IMR-90 (cell line): Measurements from ENCODE around the gene SEPTIN3. TPM values are rescaled to one million over a fixed set of nuclear protein-coding genes. Genes with fewer than 3 reads are reported as not detected.
A peak's percentile ranks its signal among the peaks of the same experiment; 100 is the strongest.

Source experiments
- ATAC-seq: fragments of 200-7000 bp; cut with Tn5 transposase; 2 replicates; pipeline ENCODE4 v1.9.1; 2020; ENCODE audit warnings: low read depth, mild to moderate bottlenecking, moderate library complexity
- BruUV-seq: library from RNA; stranded (reverse); fragments of 400-500 nt; replicated peaks from 2 replicates; lab custom pipeline; 2021; lab: Mats Ljungman, UMichigan
- CTCF ChIA-PET: fragments of 300-600 bp; formaldehyde crosslinking; extraction: SDS; loops from one replicate; lab custom pipeline; 2021; ENCODE audit warnings: antibody characterized with exemption; lab: Yijun Ruan, JAX
- POLR2A ChIA-PET: fragments of 300-600 bp; sonication (Branson Sonifier 250); formaldehyde crosslinking; loops from one replicate; lab custom pipeline; 2022; ENCODE audit warnings: antibody characterized with exemption; ENCODE audit not compliant: unreplicated experiment; lab: Charles Lee
- DNase-seq: peaks from one replicate; pipeline ENCODE4 v3.0.0; 2013
- H2AFZ ChIP-seq: replicated peaks from 2 replicates; pipeline ENCODE3; 2013; ENCODE audit warnings: low read length, mild to moderate bottlenecking; ENCODE audit not compliant: poor library complexity
- H2AK5ac ChIP-seq: 2 replicates; pipeline ENCODE4 v1.6.1; 2013; ENCODE audit warnings: low read depth, low read length, inconsistent platforms
- H2AK9ac ChIP-seq: replicated peaks from 2 replicates; pipeline ENCODE3; 2013; ENCODE audit warnings: mild to moderate bottlenecking, low read depth, low read length, moderate library complexity; ENCODE audit not compliant: poor library complexity
- H2BK120ac ChIP-seq: 2 replicates; pipeline ENCODE4 v1.6.1; 2013; ENCODE audit warnings: low read depth, low read length, inconsistent platforms
- H2BK15ac ChIP-seq: 3 replicates; pipeline ENCODE4 v1.6.1; 2013; ENCODE audit warnings: low read depth, low read length, inconsistent platforms
- H2BK20ac ChIP-seq: 2 replicates; pipeline ENCODE4 v1.6.1; 2013; ENCODE audit warnings: low read depth, mild to moderate bottlenecking, inconsistent platforms, low read length, moderate library complexity
- H2BK5ac ChIP-seq: 2 replicates; pipeline ENCODE4 v1.6.1; 2013; ENCODE audit warnings: mild to moderate bottlenecking, low read depth, low read length, inconsistent platforms; ENCODE audit not compliant: poor library complexity, severe bottlenecking
- H3K14ac ChIP-seq: replicated peaks from 2 replicates; pipeline ENCODE4 v1.6.1; 2013; ENCODE audit warnings: low read depth, low read length, inconsistent platforms
- H3K18ac ChIP-seq: 2 replicates; pipeline ENCODE4 v1.6.1; 2013; ENCODE audit warnings: low read depth, low read length, control low read depth
- H3K23ac ChIP-seq: 2 replicates; pipeline ENCODE4 v1.6.1; 2013; ENCODE audit warnings: low read depth, low read length, inconsistent platforms
- H3K27ac ChIP-seq: 2 replicates; pipeline ENCODE4 v1.5.1; 2013; ENCODE audit warnings: mild to moderate bottlenecking, control low read depth, low read length; ENCODE audit not compliant: insufficient read depth
- H3K27me3 ChIP-seq: 2 replicates; pipeline ENCODE4 v1.6.1; 2013; ENCODE audit warnings: low read length; ENCODE audit not compliant: control insufficient read depth, insufficient read depth
- H3K36me3 ChIP-seq: 2 replicates; pipeline ENCODE4 v1.6.1; 2013; ENCODE audit warnings: low read length, mixed read lengths; ENCODE audit not compliant: control insufficient read depth, insufficient read depth
- H3K4ac ChIP-seq: 2 replicates; pipeline ENCODE4 v1.6.1; 2013; ENCODE audit warnings: low read depth, low read length, inconsistent platforms
- H3K4me1 ChIP-seq: 2 replicates; pipeline ENCODE4 v1.6.1; 2013; ENCODE audit warnings: low read length, mixed read lengths; ENCODE audit not compliant: control insufficient read depth, insufficient read depth
- H3K4me2 ChIP-seq: 2 replicates; pipeline ENCODE4 v1.6.1; 2013; ENCODE audit warnings: low read depth, mild to moderate bottlenecking, control low read depth, low read length, moderate library complexity
- H3K4me3 ChIP-seq: 2 replicates; pipeline ENCODE4 v1.5.1; 2013; ENCODE audit warnings: low read depth, mild to moderate bottlenecking, control low read depth, low read length, moderate library complexity; ENCODE audit not compliant: insufficient read depth
- H3K56ac ChIP-seq: 2 replicates; pipeline ENCODE4 v1.6.1; 2013; ENCODE audit warnings: low read length, inconsistent platforms; ENCODE audit not compliant: insufficient read depth; ENCODE audit errors: extremely low read depth
- H3K79me1 ChIP-seq, 2 experiments: 2 replicates each; pipeline ENCODE4 v1.6.1; 2013; ENCODE audit warnings: low read length in 2 of 2, inconsistent platforms in 1 of 2, low read depth in 1 of 2
- H3K9ac ChIP-seq: 2 replicates; pipeline ENCODE4 v1.6.1; 2013; ENCODE audit warnings: low read depth, low read length, control low read depth
- H3K9me1 ChIP-seq: 2 replicates; pipeline ENCODE4 v1.6.1; 2013; ENCODE audit warnings: low read length, inconsistent platforms; ENCODE audit not compliant: insufficient read depth
- H3K9me3 ChIP-seq: 2 replicates; pipeline ENCODE4 v1.6.1; 2013; ENCODE audit warnings: low read length; ENCODE audit not compliant: control insufficient read depth, insufficient read depth
- H4K20me1 ChIP-seq: 2 replicates; pipeline ENCODE4 v1.6.1; 2013; ENCODE audit warnings: low read length, inconsistent platforms; ENCODE audit not compliant: insufficient read depth
- H4K5ac ChIP-seq: 2 replicates; pipeline ENCODE4 v1.6.1; 2013; ENCODE audit warnings: mild to moderate bottlenecking, low read depth, low read length, control low read depth
- H4K8ac ChIP-seq, 2 experiments: 2 replicates each; pipeline ENCODE4 v1.6.1; 2013; ENCODE audit warnings: low read depth in 2 of 2, low read length in 2 of 2, control low read depth in 1 of 2, inconsistent platforms in 1 of 2
- H4K91ac ChIP-seq: 2 replicates; pipeline ENCODE4 v1.6.1; 2013; ENCODE audit warnings: low read depth, low read length, inconsistent platforms; ENCODE audit not compliant: insufficient read depth
- BHLHE40 ChIP-seq: fragments of 150-350 bp; IDR thresholded peaks from 2 replicates; pipeline ENCODE4 v1.6.1; 2016; ENCODE audit warnings: mild to moderate bottlenecking, low read depth, low read length
- CEBPB ChIP-seq: IDR thresholded peaks from 2 replicates; pipeline ENCODE4 v1.6.1; 2012; ENCODE audit warnings: low read depth, low read length, improper control_type of control experiment
- CHD1 ChIP-seq: IDR thresholded peaks from 2 replicates; pipeline ENCODE4 v1.6.1; 2012; ENCODE audit warnings: low read depth, low read length, improper control_type of control experiment
- ELK1 ChIP-seq: fragments of 150-350 bp; IDR thresholded peaks from 2 replicates; pipeline ENCODE4 v1.6.1; 2016; ENCODE audit warnings: low read depth, mild to moderate bottlenecking, low read length, moderate library complexity, borderline replicate concordance
- FOS ChIP-seq: fragments of 150-350 bp; IDR thresholded peaks from 2 replicates; pipeline ENCODE4 v1.6.1; 2016; ENCODE audit warnings: low read depth, low read length
- MAFK ChIP-seq: IDR thresholded peaks from 2 replicates; pipeline ENCODE4 v1.6.1; 2012; ENCODE audit warnings: low read depth, low read length, improper control_type of control experiment
- MAZ ChIP-seq: IDR thresholded peaks from 2 replicates; pipeline ENCODE4 v1.6.1; 2012; ENCODE audit warnings: low read depth, mild to moderate bottlenecking, low read length, improper control_type of control experiment, moderate library complexity, borderline replicate concordance
- MXI1 ChIP-seq: IDR thresholded peaks from 2 replicates; pipeline ENCODE4 v1.6.1; 2012; ENCODE audit warnings: low read depth, mild to moderate bottlenecking, low read length, moderate library complexity, borderline replicate concordance
- NFE2L2 ChIP-seq: fragments of 150-350 bp; IDR thresholded peaks from 2 replicates; pipeline ENCODE4 v1.6.1; 2016; ENCODE audit warnings: low read depth, mild to moderate bottlenecking, low read length
- POLR2A ChIP-seq: IDR thresholded peaks from 2 replicates; pipeline ENCODE4 v1.6.1; 2012; ENCODE audit warnings: mild to moderate bottlenecking, low read depth, low read length
- RCOR1 ChIP-seq: IDR thresholded peaks from 2 replicates; pipeline ENCODE4 v1.6.1; 2012; ENCODE audit warnings: mild to moderate bottlenecking, low read length, improper control_type of control experiment; ENCODE audit not compliant: insufficient replicate concordance
- RFX5 ChIP-seq: IDR thresholded peaks from 2 replicates; pipeline ENCODE4 v1.8.0; 2012; ENCODE audit warnings: low read depth, mild to moderate bottlenecking, low read length, moderate library complexity
- SMC3 ChIP-seq: fragments of 150-350 bp; IDR thresholded peaks from 2 replicates; pipeline ENCODE4 v1.6.1; 2016; ENCODE audit warnings: low read depth, mild to moderate bottlenecking, antibody characterized with exemption, low read length, moderate library complexity
- USF2 ChIP-seq: fragments of 150-350 bp; IDR thresholded peaks from 2 replicates; pipeline ENCODE4 v1.6.1; 2017; ENCODE audit warnings: mild to moderate bottlenecking, antibody characterized with exemption, low read length, low read depth
- WGBS, 2 experiments: methylation state at CpG; one replicate each; pipeline versions ENCODE4 v1.1.5 to v1.1.7; 2013; ENCODE audit warnings: missing lambda C conversion rate in 2 of 2; ENCODE audit not compliant: insufficient read length in 1 of 2; ENCODE audit errors: extremely low coverage in 2 of 2; 5-methylcytosine and 5-hydroxymethylcytosine counted together
- dilution Hi-C: fragments of 300-500 bp; cut with HindIII; formaldehyde crosslinking; loops from one replicate; pipeline ENCODE4 v1.14.3; 2018; ENCODE audit warnings: low sequenced_read_pairs; ENCODE audit not compliant: unreplicated experiment
- in situ Hi-C: fragments of 300-500 bp; cut with MboI; formaldehyde crosslinking; loops from 3 replicates; pipeline ENCODE4 v1.14.3; 2019; ENCODE audit warnings: low sequenced_read_pairs, inconsistent platforms, mixed read lengths
- intact Hi-C: fragments of 100-400 bp; cut with micrococcal nuclease; formaldehyde crosslinking; loops from 2 replicates; pipeline ENCODE4 v1.10.0; 2022
- polyA plus RNA-seq, 3 experiments: library from polyadenylated mRNA; depleted of rRNA; stranded (reverse); fragments of >200 nt; gene quantifications; 2 replicates each; pipeline ENCODE4 v1.2.3, GENCODE V29; 2012; ENCODE audit warnings: low replicate concordance in 1 of 3
- total RNA-seq: library from RNA; depleted of rRNA; stranded (reverse); fragments of >200 nt; gene quantifications from 2 replicates; pipeline ENCODE4 v1.2.3, GENCODE V29; 2012

SEPTIN3 gene
- total and polyA plus RNA-seq, 2 of the 4 experiments (the other 2 are of a cell fraction), result 0.15 to 0.18 TPM

GRCh38 chr22:41928593-41929417 is 40.4 kb upstream of the SEPTIN3 start (continued):
- no peak for TF ChIP-seq BHLHE40
- no peak for TF ChIP-seq SMC3

GRCh38 chr22:41929418-41929810 is 39.8 kb upstream of the SEPTIN3 start:
- WGBS, 2 experiments, result 80% methylated on average over 2 of the region's 8 CpGs; no CpG with 5 or more reads in 1 of the 2 experiments
- Histone ChIP-seq H3K56ac (no peak overlapping the region), H3K79me1 (no peaks in the 10 kb centered on the region), H2BK15ac (no peak overlapping the region), H4K8ac (no peak overlapping the region), H2BK20ac (no peak overlapping the region), H3K27me3 (peaks cover 15% of the 10 kb centered on the region), H2AK5ac (no peak overlapping the region), H3K4me1 (no peaks in the 10 kb centered on the region), H2AK9ac (peak overlapping the region; percentile 72), H3K23ac (no peak overlapping the region), H3K9me3 (no peaks in the 10 kb centered on the region), H3K27ac (no peak overlapping the region), H3K9me1 (no peaks in the 10 kb centered on the region), H3K9ac (no peak overlapping the region), H2BK5ac (no peak overlapping the region), H3K18ac (no peak overlapping the region), H3K4me2 (no peak overlapping the region), H3K4ac (no peak overlapping the region), H3K36me3 (no peaks in the 10 kb centered on the region), H3K14ac (no peak overlapping the region), H4K5ac (no peak overlapping the region), H4K20me1 (no peaks in the 10 kb centered on the region; the same call in 1 of the 2 replicates), H2BK120ac (no peak overlapping the region), H4K91ac (no peak overlapping the region), H2AFZ (no peak overlapping the region), H3K4me3 (no peak overlapping the region)
- CTCF ChIA-PET, result no interaction called here
- DNase-seq (no peak), ATAC-seq (no peak)
- POLR2A ChIA-PET, result no interaction called here
- no peak for TF ChIP-seq POLR2A
- TF ChIP-seq SMC3, result no peak
- no peak for TF ChIP-seq MAFK
- TF ChIP-seq NFE2L2, result no peak
- TF ChIP-seq FOS, result no peak
- TF ChIP-seq BHLHE40, result no peak
- TF ChIP-seq ELK1, result no peak
- no peak for TF ChIP-seq CEBPB
- no peak for TF ChIP-seq RFX5
- no peak for TF ChIP-seq CHD1
- TF ChIP-seq USF2, result no peak
- no peak for TF ChIP-seq MAZ
- TF ChIP-seq RCOR1, result no peak
- no peak for TF ChIP-seq MXI1
- intact Hi-C loops (no loop called here), dilution Hi-C loops (no loop called here), in situ Hi-C loops (no loop called here)
- no TSS peak for BruUV-seq
